Fibroblast of the aortic adventitia (primary cell): ENCODE measurements around the gene SMR3B. TPM values are rescaled to one million over a fixed set of nuclear protein-coding genes. Genes with fewer than 3 reads are reported as not detected.

Source experiments
- DNase-seq: peaks from one replicate; pipeline ENCODE4 v3.0.0-alpha.2; 2010; ENCODE audit warnings: low read depth
- H3K4me3 ChIP-seq: 2 replicates; pipeline ENCODE4 v1.5.1; 2011; ENCODE audit warnings: low read depth, mild to moderate bottlenecking, control low read depth, low read length, moderate library complexity
- total RNA-seq: library from RNA; depleted of rRNA; stranded (reverse); fragments of >200 nt; gene quantifications from 2 replicates; pipeline ENCODE4 v1.2.3, GENCODE V29; 2012; ENCODE audit warnings: low replicate concordance
- TF ChIP-seq, protein P1 (sequence below): IDR thresholded peaks from 2 replicates; pipeline ENCODE4 v1.5.1; 2011; ENCODE audit warnings: mild to moderate bottlenecking, low read length, control low read depth, inconsistent platforms; ENCODE audit not compliant: insufficient read depth

SMR3B gene
- total RNA-seq, 1 donor = not detected

DNA sequence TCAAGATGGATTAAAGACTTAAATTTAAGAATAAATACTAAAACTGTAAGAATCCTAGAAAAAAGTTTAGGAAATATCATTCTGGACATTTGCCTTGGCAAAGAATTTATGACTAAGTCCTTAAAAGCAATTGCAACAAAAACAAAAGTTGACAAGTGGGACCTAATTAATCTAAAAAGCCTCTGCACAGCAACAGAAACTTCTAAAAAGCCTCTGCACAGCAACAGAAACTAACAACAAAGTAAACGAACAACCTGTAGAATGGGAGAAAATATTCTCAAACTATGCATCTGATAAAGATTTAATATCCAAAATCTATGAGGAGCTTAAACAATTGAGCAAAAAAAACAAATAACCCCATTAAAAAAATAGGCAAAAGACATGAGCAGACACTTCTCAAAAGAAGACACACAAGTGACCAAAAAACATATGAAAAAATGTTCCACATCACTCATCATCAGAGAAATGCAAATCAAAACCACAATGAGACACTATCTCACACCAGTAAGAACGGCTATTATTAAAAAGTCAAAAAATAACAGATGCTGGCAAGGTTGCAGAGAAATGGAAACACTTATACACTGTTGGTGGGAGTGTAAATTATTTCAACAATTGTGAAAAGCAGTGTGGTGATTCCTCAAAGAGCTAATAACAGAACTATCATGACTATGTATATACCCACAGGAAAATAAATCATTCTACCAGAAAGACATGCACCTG lies 9.3 kb downstream of the SMR3B start:
- TF ChIP-seq, protein P1, sequence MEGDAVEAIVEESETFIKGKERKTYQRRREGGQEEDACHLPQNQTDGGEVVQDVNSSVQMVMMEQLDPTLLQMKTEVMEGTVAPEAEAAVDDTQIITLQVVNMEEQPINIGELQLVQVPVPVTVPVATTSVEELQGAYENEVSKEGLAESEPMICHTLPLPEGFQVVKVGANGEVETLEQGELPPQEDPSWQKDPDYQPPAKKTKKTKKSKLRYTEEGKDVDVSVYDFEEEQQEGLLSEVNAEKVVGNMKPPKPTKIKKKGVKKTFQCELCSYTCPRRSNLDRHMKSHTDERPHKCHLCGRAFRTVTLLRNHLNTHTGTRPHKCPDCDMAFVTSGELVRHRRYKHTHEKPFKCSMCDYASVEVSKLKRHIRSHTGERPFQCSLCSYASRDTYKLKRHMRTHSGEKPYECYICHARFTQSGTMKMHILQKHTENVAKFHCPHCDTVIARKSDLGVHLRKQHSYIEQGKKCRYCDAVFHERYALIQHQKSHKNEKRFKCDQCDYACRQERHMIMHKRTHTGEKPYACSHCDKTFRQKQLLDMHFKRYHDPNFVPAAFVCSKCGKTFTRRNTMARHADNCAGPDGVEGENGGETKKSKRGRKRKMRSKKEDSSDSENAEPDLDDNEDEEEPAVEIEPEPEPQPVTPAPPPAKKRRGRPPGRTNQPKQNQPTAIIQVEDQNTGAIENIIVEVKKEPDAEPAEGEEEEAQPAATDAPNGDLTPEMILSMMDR = no peak
- H3K4me3 ChIP-seq = no peak overlapping the region
- DNase-seq = no peak

DNA sequence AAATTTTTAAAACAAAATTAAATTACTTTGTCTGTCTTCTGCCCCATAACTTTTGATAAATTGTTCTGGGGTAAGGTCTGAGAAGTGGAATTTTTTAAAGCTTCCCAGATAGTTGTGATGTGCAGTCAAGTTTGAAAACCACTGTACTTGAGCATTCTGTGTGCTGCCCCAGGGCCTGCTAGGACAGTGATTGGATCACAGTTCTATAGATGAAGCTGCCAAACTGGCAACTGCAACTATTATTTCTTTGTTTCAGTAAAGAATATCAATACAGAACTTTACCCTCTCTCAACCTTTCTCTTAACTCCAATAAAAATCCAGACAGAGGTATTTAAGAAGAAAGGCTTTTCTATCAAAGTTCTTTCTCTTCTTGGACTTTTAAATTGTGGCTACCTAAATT lies 14.6 kb downstream of the SMR3B start, which contains the start of gene OPRPN:
Gene OPRPN (plus strand): TSS at position 361 of the 400 bp plus-strand sequence. CDS start 1,346 bp downstream, outside the sequence.
- TF ChIP-seq, protein P1 = no peak
- H3K4me3 ChIP-seq = no peak within 1 kb of the TSS
- no peak for DNase-seq

DNA sequence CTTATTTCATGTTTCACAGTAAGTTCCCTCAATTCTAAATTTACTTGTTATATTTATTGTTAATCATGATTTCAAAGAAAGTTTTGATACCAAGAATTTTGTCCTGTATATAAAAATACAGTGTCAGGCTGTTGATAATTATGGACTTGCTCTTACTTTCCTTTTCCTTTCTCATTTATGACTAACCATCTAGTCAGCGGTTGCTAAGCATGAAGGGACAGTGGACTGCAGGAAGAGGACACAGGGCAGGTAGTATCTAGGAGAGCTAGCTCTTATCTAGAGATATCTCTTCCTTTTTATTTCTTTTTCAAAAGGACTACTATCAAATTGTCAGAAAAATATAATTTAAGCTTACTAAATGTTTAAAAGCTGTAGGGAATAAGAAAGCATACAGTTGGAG lies 16.4 kb downstream of the SMR3B start:
- TF ChIP-seq, protein P1 = no peak
- H3K4me3 ChIP-seq = no peak overlapping the region
- DNase-seq = no peak

DNA sequence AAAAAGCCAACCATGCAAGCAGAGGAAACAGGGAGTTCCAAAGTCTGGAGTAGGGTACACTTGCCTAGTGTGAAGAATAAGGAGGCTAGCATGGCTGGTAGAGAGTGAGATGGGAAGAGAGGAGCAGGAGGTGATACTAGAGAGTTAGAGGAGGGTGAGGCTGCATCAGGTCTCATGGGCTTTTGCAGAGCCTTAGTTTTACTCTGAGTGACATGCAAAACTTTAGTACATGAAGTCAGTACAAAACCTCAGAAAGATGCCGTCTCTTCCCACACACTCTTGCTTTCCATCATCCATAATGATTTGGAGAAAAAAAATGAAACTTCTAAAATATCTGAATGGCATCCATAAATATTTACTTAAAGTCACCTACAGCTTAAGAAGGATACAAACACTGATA lies 19.8 kb downstream of the SMR3B start:
- H3K4me3 ChIP-seq = no peak overlapping the region
- DNase-seq = no peak
- TF ChIP-seq, protein P1 = no peak

DNA sequence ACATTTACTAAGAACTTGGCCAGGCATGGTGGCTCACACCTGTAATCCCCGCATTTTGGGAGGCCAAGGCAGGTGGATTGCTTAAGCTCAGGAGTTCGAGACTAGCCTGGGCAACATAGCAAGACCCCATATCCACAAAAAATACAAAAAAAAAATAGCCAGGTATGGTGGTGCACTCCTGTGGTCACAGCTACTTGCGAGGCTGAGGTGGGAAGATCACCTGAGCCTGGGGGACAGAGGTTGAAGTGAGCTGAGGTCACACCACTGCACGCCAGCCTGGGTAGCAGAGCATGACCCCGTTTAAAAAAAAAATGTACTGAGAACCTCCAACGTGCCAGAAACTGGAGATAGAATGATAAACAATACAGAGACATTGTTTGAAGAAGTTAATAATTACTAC lies 22.8 kb downstream of the SMR3B start:
- TF ChIP-seq, protein P1 = no peak
- no peak for DNase-seq
- no peak overlapping the region for H3K4me3 ChIP-seq

DNA sequence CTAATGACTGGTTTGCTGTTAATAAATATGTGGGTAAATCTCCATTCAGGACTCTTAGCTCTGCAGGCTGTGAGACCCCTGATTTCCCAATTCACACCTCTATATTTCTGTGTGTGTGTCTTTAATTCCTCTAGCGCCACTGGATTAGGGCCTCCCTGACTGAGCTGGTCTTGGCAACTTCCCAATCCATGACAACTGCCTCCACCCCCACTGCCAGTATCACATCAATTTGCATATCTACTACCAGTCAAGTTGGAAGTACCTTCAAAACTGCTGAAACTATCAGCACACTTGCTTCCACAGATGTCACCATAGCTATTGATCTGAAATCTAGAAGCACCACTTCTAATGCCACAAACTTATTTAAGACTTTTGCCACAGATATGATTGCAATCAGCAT lies 42.4 kb downstream of the SMR3B start:
- H3K4me3 ChIP-seq = no peak overlapping the region
- no peak for DNase-seq
- TF ChIP-seq, protein P1 = no peak

DNA sequence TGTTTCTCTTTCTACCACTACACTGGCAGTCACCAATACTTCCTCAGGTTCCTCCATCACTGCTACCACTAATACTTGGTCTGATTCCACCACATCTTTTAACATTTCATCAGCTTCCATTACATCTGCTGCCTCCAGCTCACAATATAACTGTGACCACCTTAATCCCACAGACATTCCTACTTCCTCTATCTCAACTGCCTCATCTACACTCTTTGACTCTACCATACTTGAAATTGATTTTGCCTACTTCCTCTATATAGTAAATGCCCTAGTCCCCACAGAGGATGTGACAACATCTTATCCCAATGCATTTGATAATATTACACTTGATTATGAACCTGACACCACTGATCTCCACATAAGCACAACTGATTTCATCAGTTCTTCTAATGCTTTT lies 43.9 kb downstream of the SMR3B start:
- DNase-seq = no peak
- H3K4me3 ChIP-seq = no peak overlapping the region
- TF ChIP-seq, protein P1 = no peak
